Retinal pigment epithelial cell (primary cell): ENCODE measurements around the gene SPRYD3.
"Not testable (repeated sequence)": the region's sequence is repeated elsewhere in the genome, so short reads cannot be mapped to it uniquely, and the experiment has no call there.

Experiments used
- DNase-seq: peaks from one replicate; pipeline ENCODE4 v3.0.0-alpha.2; 2010; ENCODE audit warnings: low read depth
- H3K4me3 ChIP-seq: 2 replicates; pipeline ENCODE4 v1.5.1; 2011; ENCODE audit warnings: mild to moderate bottlenecking, low read length, control low read depth, moderate library complexity
- CTCF ChIP-seq: conservative IDR thresholded peaks from 2 replicates; pipeline ENCODE4 v1.5.1; 2011; ENCODE audit warnings: low read depth, low read length, control low read depth, inconsistent platforms

Gene SPRYD3

GRCh38 chr12:53096089-53096741 lies 17.0 kb upstream of the SPRYD3 start:
- H3K4me3 ChIP-seq: no peak overlapping the region
- no peak for DNase-seq
- TF ChIP-seq CTCF: no peak

DNA sequence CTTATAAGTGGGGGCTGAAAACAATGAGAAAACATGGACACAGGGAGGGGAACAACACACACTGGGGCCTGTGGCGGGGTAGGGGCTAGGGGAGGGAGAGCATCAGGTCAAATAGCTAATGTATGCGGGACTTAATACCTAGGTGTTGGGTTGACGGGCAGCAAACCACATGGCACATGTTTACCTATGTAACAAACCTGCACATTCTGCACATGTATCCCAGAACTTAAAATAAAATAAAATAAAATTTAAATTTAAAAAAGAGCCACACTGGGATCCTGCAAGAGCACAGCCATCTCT lies 16.4 kb upstream of the SPRYD3 start:
- DNase-seq, H3K4me3 ChIP-seq: not testable (repeated sequence)

GRCh38 chr12:53094796-53095595 lies 15.8 kb upstream of the SPRYD3 start:
- DNase-seq, H3K4me3 ChIP-seq: not testable (repeated sequence)

- DNase-seq: no peak
- no peak overlapping the region for H3K4me3 ChIP-seq
- TF ChIP-seq CTCF: no peak
Measured at GRCh38 chr12:53094394-53094787, 15.2 kb upstream of the SPRYD3 start.

DNA sequence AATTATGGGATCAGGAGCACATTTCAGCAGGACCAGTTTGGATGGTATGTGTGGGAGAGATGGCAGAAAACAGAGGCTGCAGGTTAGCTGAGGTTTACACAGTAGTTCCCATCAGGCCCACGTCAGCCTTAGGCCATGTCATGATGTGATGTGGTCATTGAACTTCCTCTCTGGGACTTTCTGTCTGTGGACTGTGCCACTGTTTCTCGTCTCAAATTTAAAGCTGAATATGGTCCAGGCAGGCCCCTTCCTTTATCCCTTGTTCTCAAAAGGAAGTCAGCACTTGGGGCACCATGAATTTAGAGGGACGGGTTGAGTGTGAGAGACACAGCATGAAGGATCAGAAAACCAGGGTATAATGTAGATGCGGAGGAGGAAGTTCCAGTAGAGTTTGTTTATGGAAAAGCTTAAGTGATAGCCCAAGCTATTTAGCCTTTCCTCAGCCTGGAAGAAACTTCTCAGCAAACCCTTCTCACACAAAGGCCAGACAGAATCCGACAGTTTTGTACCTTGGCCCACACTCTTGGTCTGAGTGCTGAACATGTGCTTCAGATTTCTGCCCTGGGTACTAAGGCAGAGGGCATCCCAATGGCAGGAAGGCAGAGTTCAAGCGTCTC lies 14.7 kb upstream of the SPRYD3 start:
- no peak for TF ChIP-seq CTCF
- H3K4me3 ChIP-seq: no peak overlapping the region
- no peak for DNase-seq

DNA sequence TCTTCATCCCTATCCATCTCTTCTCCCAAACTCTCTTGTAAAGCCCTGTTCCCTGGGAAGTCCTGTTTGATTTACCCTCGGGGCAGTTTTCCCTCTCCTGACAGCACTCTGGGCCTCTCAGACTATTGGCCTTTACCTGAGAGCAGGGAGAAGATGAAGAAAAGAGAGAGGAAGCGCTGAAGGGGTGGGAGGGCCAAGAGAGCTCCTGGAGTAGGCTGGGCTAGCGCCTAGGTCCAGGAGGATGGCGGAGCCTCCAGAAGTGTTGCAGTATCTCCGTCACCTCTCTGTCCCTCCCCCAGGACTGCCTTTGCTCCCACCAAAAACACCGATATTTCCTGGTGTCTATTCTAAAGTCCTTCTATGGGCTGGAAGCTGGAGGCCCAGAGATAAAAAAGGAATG lies 12.6 kb upstream of the SPRYD3 start:
- no peak for TF ChIP-seq CTCF
- DNase-seq: no peak
- H3K4me3 ChIP-seq: no peak overlapping the region

DNA sequence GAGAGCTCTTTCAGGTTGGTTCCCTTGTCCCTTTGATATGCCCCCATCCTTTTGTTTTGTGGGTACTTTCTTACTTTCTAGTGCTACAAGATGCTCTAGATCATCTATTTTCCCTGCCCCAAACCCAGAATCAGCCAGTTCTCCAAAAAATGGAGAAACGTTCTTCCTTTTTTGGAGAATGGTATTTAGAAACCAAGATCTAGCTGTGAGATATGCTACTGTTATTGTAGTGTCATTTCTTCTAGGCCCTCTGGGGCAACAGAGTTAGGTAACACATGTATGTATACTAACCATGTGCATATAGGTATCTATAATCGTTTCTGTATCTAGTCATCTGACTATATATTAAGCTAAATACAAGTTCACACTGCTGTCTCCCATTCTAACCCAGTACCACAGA lies 11.4 kb upstream of the SPRYD3 start:
- no peak for DNase-seq
- H3K4me3 ChIP-seq: no peak overlapping the region
- no peak for TF ChIP-seq CTCF

DNA sequence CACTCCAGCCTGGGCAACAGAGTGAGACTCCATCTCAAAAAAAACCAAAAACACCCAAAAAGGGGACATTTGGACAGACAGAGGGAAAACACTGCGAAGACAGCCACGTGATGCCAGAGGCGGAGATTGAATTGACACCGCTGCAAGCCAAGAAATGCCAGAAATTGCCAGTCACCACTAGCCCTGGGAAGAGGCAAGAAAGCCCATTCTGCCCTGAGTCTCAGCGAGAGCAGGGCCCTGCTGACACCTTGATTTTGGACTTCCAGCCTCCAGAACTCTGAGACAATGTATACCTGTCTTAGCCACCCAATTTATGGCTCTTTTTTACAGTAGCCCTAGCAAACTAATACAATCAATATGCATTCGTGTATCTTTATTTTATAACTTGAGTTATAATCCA lies 10.9 kb upstream of the SPRYD3 start:
- no peak for TF ChIP-seq CTCF
- DNase-seq: no peak
- no peak overlapping the region for H3K4me3 ChIP-seq
